ENCODE results near the gene ABCG1. TPM values are rescaled to one million over a fixed set of nuclear protein-coding genes. Genes with fewer than 3 reads are reported as not detected.
A peak's percentile ranks its signal among the peaks of the same experiment; 100 is the strongest.

The ABCG1 gene
- total RNA-seq, 1 donor from 2014 or later: 1.3 TPM

DNA sequence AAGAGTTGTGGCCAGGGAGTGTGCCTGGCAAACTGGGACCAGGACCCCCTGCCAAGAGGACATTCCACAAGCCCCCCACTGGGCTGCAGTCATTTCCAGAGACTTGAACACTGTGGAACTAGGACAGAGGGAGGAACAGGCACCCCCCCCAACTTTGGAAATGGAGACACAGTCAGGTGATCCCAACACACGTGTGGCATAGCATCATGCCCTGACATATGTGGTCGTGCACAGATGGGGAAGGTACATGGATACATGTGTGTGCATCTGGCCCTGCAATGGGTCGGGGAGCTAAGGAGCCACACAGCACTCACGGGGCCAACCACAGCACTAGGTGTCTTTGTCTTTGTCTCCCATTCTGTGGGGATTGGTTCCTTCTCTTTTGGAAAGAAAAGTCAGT lies 102.9 kb downstream of the ABCG1 start:
- no peak overlapping the region for H3K27ac Mint-ChIP-seq (ENCODE audit: unreplicated experiment)
- H3K4me1 Mint-ChIP-seq (ENCODE audit: low read depth, unreplicated experiment): peaks cover 11% of the 10 kb centered on the region
- Histone ChIP-seq H3K4me3 (ENCODE audit: insufficient read depth, low read depth, low read length) (no peak overlapping the region), H2AFZ (ENCODE audit: low read depth, low read length) (no peak overlapping the region), H3K36me3 (ENCODE audit: insufficient read depth, low read length) (no peaks in the 10 kb centered on the region), H3K4me2 (ENCODE audit: low read length) (no peak overlapping the region), H4K20me1 (ENCODE audit: insufficient read depth, low read length) (no peaks in the 10 kb centered on the region), H3K27ac (ENCODE audit: low read depth, low read length) (no peak overlapping the region), H3K4me1 (ENCODE audit: insufficient read depth, low read length) (no peaks in the 10 kb centered on the region), H3K9ac (ENCODE audit: low read length) (no peak overlapping the region), H3K9me3 (ENCODE audit: insufficient read depth, low read depth, low read length) (no peaks in the 10 kb centered on the region), H3K79me2 (ENCODE audit: insufficient read depth, low read length) (no peaks in the 10 kb centered on the region), H3K27me3 (ENCODE audit: insufficient read depth, low read length) (no peaks in the 10 kb centered on the region)
- TF ChIP-seq, protein P1, sequence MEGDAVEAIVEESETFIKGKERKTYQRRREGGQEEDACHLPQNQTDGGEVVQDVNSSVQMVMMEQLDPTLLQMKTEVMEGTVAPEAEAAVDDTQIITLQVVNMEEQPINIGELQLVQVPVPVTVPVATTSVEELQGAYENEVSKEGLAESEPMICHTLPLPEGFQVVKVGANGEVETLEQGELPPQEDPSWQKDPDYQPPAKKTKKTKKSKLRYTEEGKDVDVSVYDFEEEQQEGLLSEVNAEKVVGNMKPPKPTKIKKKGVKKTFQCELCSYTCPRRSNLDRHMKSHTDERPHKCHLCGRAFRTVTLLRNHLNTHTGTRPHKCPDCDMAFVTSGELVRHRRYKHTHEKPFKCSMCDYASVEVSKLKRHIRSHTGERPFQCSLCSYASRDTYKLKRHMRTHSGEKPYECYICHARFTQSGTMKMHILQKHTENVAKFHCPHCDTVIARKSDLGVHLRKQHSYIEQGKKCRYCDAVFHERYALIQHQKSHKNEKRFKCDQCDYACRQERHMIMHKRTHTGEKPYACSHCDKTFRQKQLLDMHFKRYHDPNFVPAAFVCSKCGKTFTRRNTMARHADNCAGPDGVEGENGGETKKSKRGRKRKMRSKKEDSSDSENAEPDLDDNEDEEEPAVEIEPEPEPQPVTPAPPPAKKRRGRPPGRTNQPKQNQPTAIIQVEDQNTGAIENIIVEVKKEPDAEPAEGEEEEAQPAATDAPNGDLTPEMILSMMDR (IDR thresholded peaks at IDR 0.05; ENCODE audit: insufficient read depth, low read depth, low read length): no peak
- no peak for TF ChIP-seq EZH2 (IDR thresholded peaks at IDR 0.05; ENCODE audit: insufficient read depth, low read length)
- peaks cover 22% of the 10 kb centered on the region for H3K27me3 Mint-ChIP-seq (ENCODE audit: low read depth, unreplicated experiment)
- peaks cover 2% of the 10 kb centered on the region for H3K9me3 Mint-ChIP-seq (ENCODE audit: unreplicated experiment)
- FAIRE-seq (no peak), DNase-seq (ENCODE audit: low read depth) (no peak)
- H3K4me3 Mint-ChIP-seq (ENCODE audit: unreplicated experiment): no peak overlapping the region
- no peaks in the 10 kb centered on the region for H3K36me3 Mint-ChIP-seq (ENCODE audit: low read depth, unreplicated experiment)

GRCh38 chr21:42324896-42325295 lies 106.0 kb downstream of the ABCG1 start:
- H3K27ac Mint-ChIP-seq (ENCODE audit: unreplicated experiment): peak overlapping the region; percentile 20
- H3K4me3 Mint-ChIP-seq (ENCODE audit: unreplicated experiment): no peak overlapping the region
- peaks cover 6% of the 10 kb centered on the region for H3K9me3 Mint-ChIP-seq (ENCODE audit: unreplicated experiment)
- no peak for DNase-seq (ENCODE audit: low read depth)
- no peaks in the 10 kb centered on the region for H3K9me3 ChIP-seq (ENCODE audit: insufficient read depth, low read depth, low read length)
- H3K36me3 ChIP-seq (ENCODE audit: insufficient read depth, low read length): no peaks in the 10 kb centered on the region
- H3K4me1 ChIP-seq (ENCODE audit: insufficient read depth, low read length): no peaks in the 10 kb centered on the region
- H3K79me2 ChIP-seq (ENCODE audit: insufficient read depth, low read length): no peaks in the 10 kb centered on the region
- TF ChIP-seq, protein P1 (IDR thresholded peaks at IDR 0.05; ENCODE audit: insufficient read depth, low read depth, low read length): no peak
- TF ChIP-seq EZH2 (IDR thresholded peaks at IDR 0.05; ENCODE audit: insufficient read depth, low read length): no peak
- peaks cover 16% of the 10 kb centered on the region for H3K27me3 Mint-ChIP-seq (ENCODE audit: low read depth, unreplicated experiment)
- H3K4me1 Mint-ChIP-seq (ENCODE audit: low read depth, unreplicated experiment): peaks cover 11% of the 10 kb centered on the region
- no peak overlapping the region for H2AFZ ChIP-seq (ENCODE audit: low read depth, low read length)
- no peak overlapping the region for H3K9ac ChIP-seq (ENCODE audit: low read length)
- no peaks in the 10 kb centered on the region for H3K36me3 Mint-ChIP-seq (ENCODE audit: low read depth, unreplicated experiment)
- FAIRE-seq: no peak
- H3K27ac ChIP-seq (ENCODE audit: low read depth, low read length): no peak overlapping the region
- H3K27me3 ChIP-seq (ENCODE audit: insufficient read depth, low read length): peaks cover 7% of the 10 kb centered on the region
- no peaks in the 10 kb centered on the region for H4K20me1 ChIP-seq (ENCODE audit: insufficient read depth, low read length)
- no peak overlapping the region for H3K4me3 ChIP-seq (ENCODE audit: insufficient read depth, low read depth, low read length)
- H3K4me2 ChIP-seq (ENCODE audit: low read length): no peak overlapping the region

GRCh38 chr21:42330380-42331371 lies 111.7 kb downstream of the ABCG1 start:
- Histone ChIP-seq H3K27ac (ENCODE audit: low read depth, low read length) (no peak overlapping the region), H3K4me2 (ENCODE audit: low read length) (no peak overlapping the region), H3K27me3 (ENCODE audit: insufficient read depth, low read length) (peaks cover 10% of the 10 kb centered on the region), H3K79me2 (ENCODE audit: insufficient read depth, low read length) (no peaks in the 10 kb centered on the region), H2AFZ (ENCODE audit: low read depth, low read length) (no peak overlapping the region), H3K4me3 (ENCODE audit: insufficient read depth, low read depth, low read length) (no peak overlapping the region), H3K9me3 (ENCODE audit: insufficient read depth, low read depth, low read length) (no peaks in the 10 kb centered on the region), H3K4me1 (ENCODE audit: insufficient read depth, low read length) (no peaks in the 10 kb centered on the region), H3K9ac (ENCODE audit: low read length) (no peak overlapping the region), H3K36me3 (ENCODE audit: insufficient read depth, low read length) (no peaks in the 10 kb centered on the region), H4K20me1 (ENCODE audit: insufficient read depth, low read length) (no peaks in the 10 kb centered on the region)
- H3K27ac Mint-ChIP-seq (ENCODE audit: unreplicated experiment): no peak overlapping the region
- TF ChIP-seq EZH2 (IDR thresholded peaks at IDR 0.05; ENCODE audit: insufficient read depth, low read length): no peak
- TF ChIP-seq, protein P1 (IDR thresholded peaks at IDR 0.05; ENCODE audit: insufficient read depth, low read depth, low read length): no peak
- DNase-seq (ENCODE audit: low read depth) (no peak), FAIRE-seq (no peak)
- H3K36me3 Mint-ChIP-seq (ENCODE audit: low read depth, unreplicated experiment): no peaks in the 10 kb centered on the region
- no peaks in the 10 kb centered on the region for H3K4me1 Mint-ChIP-seq (ENCODE audit: low read depth, unreplicated experiment)
- H3K4me3 Mint-ChIP-seq (ENCODE audit: unreplicated experiment): no peak overlapping the region
- H3K9me3 Mint-ChIP-seq (ENCODE audit: unreplicated experiment): peaks cover 17% of the 10 kb centered on the region
- peaks cover 3% of the 10 kb centered on the region for H3K27me3 Mint-ChIP-seq (ENCODE audit: low read depth, unreplicated experiment)

Measured in astrocyte (in vitro differentiated cells and primary cell).